Stimulated activated naive CD8-positive, alpha-beta T cell treated with anti-CD3 and anti-CD28 coated beads, Interleukin-15, amount 100 ng/mL, for 72 hours (primary cell): ENCODE results near the gene PDILT.
A peak's percentile ranks its signal among the peaks of the same experiment; 100 is the strongest.
"Not testable (repeated sequence)": the region's sequence is repeated elsewhere in the genome, so short reads cannot be mapped to it uniquely, and the experiment has no call there.

Source experiments
- ATAC-seq: fragments of 150-1000 bp; cut with Tn5 transposase; 2 replicates; pipeline ENCODE4 v1.10.0; 2021; ENCODE audit warnings: mild to moderate bottlenecking, moderate library complexity
- DNase-seq, 2 donors: peaks; one replicate each; pipeline ENCODE4 v3.0.0; 2021 to 2022
- H3K27ac Mint-ChIP-seq, 2 donors: one replicate each; pipeline ENCODE4 v1.8.0; 2022; ENCODE audit warnings: mild to moderate bottlenecking in 2 of 2, mixed read lengths in 2 of 2, moderate library complexity in 2 of 2
- H3K27me3 Mint-ChIP-seq: one replicate; pipeline ENCODE4 v1.8.0; 2022; ENCODE audit warnings: mixed read lengths
- H3K4me1 Mint-ChIP-seq: one replicate; pipeline ENCODE4 v1.8.0; 2022; ENCODE audit warnings: mild to moderate bottlenecking, mixed read lengths
- H3K4me3 Mint-ChIP-seq, 2 donors: one replicate each; pipeline ENCODE4 v1.8.0; 2022; ENCODE audit warnings: mild to moderate bottlenecking in 2 of 2, mixed read lengths in 2 of 2, moderate library complexity in 1 of 2
- H3K9me3 Mint-ChIP-seq, 2 donors: one replicate each; pipeline ENCODE4 v1.8.0; 2022; ENCODE audit warnings: mixed read lengths in 2 of 2

The PDILT gene

GRCh38 chr16:20419093-20419492 lies 14.6 kb upstream of the PDILT start:
- not testable (repeated sequence) for H3K4me1 Mint-ChIP-seq, H3K9me3 Mint-ChIP-seq, H3K27ac Mint-ChIP-seq, ATAC-seq, DNase-seq, H3K4me3 Mint-ChIP-seq
- peaks cover 33% of the 10 kb centered on the region for H3K27me3 Mint-ChIP-seq

GRCh38 chr16:20415541-20415940 lies 11.0 kb upstream of the PDILT start:
- no peaks in the 10 kb centered on the region for H3K4me1 Mint-ChIP-seq
- no peak overlapping the region for H3K4me3 Mint-ChIP-seq
- peaks cover 28% of the 10 kb centered on the region for H3K27me3 Mint-ChIP-seq
- H3K27ac Mint-ChIP-seq, result no peak overlapping the region
- ATAC-seq, result no peak
- no peak for DNase-seq
- H3K9me3 Mint-ChIP-seq, result no peaks in the 10 kb centered on the region

GRCh38 chr16:20411055-20411454 lies 6.5 kb upstream of the PDILT start:
- H3K9me3 Mint-ChIP-seq, result no peaks in the 10 kb centered on the region
- no peak overlapping the region for H3K4me3 Mint-ChIP-seq
- H3K27ac Mint-ChIP-seq, result no peak overlapping the region
- no peak for DNase-seq
- no peaks in the 10 kb centered on the region for H3K4me1 Mint-ChIP-seq
- H3K27me3 Mint-ChIP-seq, result peaks cover 16% of the 10 kb centered on the region
- ATAC-seq, result no peak

- DNase-seq (no peak), ATAC-seq (no peak)
- H3K4me1 Mint-ChIP-seq, result no peaks in the 10 kb centered on the region
- H3K9me3 Mint-ChIP-seq, result no peaks in the 10 kb centered on the region
- no peak overlapping the region for H3K4me3 Mint-ChIP-seq
- peaks cover 12% of the 10 kb centered on the region for H3K27me3 Mint-ChIP-seq
- H3K27ac Mint-ChIP-seq, result no peak overlapping the region
Measured at GRCh38 chr16:20410121-20410723, 5.7 kb upstream of the PDILT start.

- no peak for DNase-seq
- no peak for ATAC-seq
- no peaks in the 10 kb centered on the region for H3K9me3 Mint-ChIP-seq
- no peaks in the 10 kb centered on the region for H3K4me1 Mint-ChIP-seq
- no peak within 1 kb of the TSS for H3K27ac Mint-ChIP-seq
- peaks cover 5% of the 10 kb centered on the region for H3K27me3 Mint-ChIP-seq
- H3K4me3 Mint-ChIP-seq, result no peak within 1 kb of the TSS
Measured at GRCh38 chr16:20409398-20410120, 5.0 kb upstream of the PDILT start, which contains the start of gene ACSM5. Gene ACSM5, plus strand, starts transcription at chr16:20409534. Its CDS starts 1,951 bp downstream, at chr16:20411485.

- peak overlapping the region in 1 of 2 donors; percentile 54 for H3K27ac Mint-ChIP-seq
- H3K9me3 Mint-ChIP-seq, result no peaks in the 10 kb centered on the region
- DNase-seq (no peak), ATAC-seq (no peak)
- no peaks in the 10 kb centered on the region for H3K27me3 Mint-ChIP-seq
- no peaks in the 10 kb centered on the region for H3K4me1 Mint-ChIP-seq
- no peak overlapping the region for H3K4me3 Mint-ChIP-seq
Measured at GRCh38 chr16:20402651-20403050, 1.9 kb downstream of the PDILT start.

GRCh38 chr16:20401475-20402016 lies 3.0 kb downstream of the PDILT start:
- Mint-ChIP-seq H3K9me3 (no peaks in the 10 kb centered on the region), H3K4me3 (no peak overlapping the region), H3K27me3 (no peaks in the 10 kb centered on the region), H3K4me1 (no peaks in the 10 kb centered on the region), H3K27ac (no peak overlapping the region)
- ATAC-seq (no peak), DNase-seq (no peak)

GRCh38 chr16:20401066-20401465 lies 3.5 kb downstream of the PDILT start:
- no peak for DNase-seq
- Mint-ChIP-seq H3K9me3 (no peaks in the 10 kb centered on the region), H3K27ac (no peak overlapping the region), H3K4me3 (no peak overlapping the region), H3K4me1 (no peaks in the 10 kb centered on the region), H3K27me3 (no peaks in the 10 kb centered on the region)
- ATAC-seq, result no peak

GRCh38 chr16:20399185-20399584 lies 5.4 kb downstream of the PDILT start:
- Mint-ChIP-seq H3K9me3 (no peaks in the 10 kb centered on the region), H3K27me3 (no peaks in the 10 kb centered on the region), H3K4me3 (no peak overlapping the region), H3K27ac (no peak overlapping the region), H3K4me1 (no peaks in the 10 kb centered on the region)
- DNase-seq (no peak), ATAC-seq (no peak)

GRCh38 chr16:20398603-20399002 lies 5.9 kb downstream of the PDILT start:
- ATAC-seq, result no peak

GRCh38 chr16:20397468-20398074 lies 7.0 kb downstream of the PDILT start:
- Mint-ChIP-seq H3K27me3 (no peaks in the 10 kb centered on the region), H3K27ac (no peak overlapping the region), H3K4me3 (no peak overlapping the region), H3K4me1 (no peaks in the 10 kb centered on the region), H3K9me3 (no peaks in the 10 kb centered on the region)
- ATAC-seq (no peak), DNase-seq (no peak)

More at GRCh38 chr16:20398603-20399002, 5.9 kb downstream of the PDILT start:
- H3K4me3 Mint-ChIP-seq, result no peak overlapping the region
- H3K9me3 Mint-ChIP-seq, result no peaks in the 10 kb centered on the region
- no peaks in the 10 kb centered on the region for H3K4me1 Mint-ChIP-seq
- DNase-seq, result no peak
- no peak overlapping the region for H3K27ac Mint-ChIP-seq
- no peaks in the 10 kb centered on the region for H3K27me3 Mint-ChIP-seq

- Mint-ChIP-seq H3K4me3 (no peak overlapping the region), H3K9me3 (no peaks in the 10 kb centered on the region), H3K4me1 (no peaks in the 10 kb centered on the region), H3K27ac (no peak overlapping the region), H3K27me3 (no peaks in the 10 kb centered on the region)
- ATAC-seq (no peak), DNase-seq (no peak)
Measured at GRCh38 chr16:20396846-20397467, 7.6 kb downstream of the PDILT start.

- no peaks in the 10 kb centered on the region for H3K4me1 Mint-ChIP-seq
- no peak for DNase-seq
- ATAC-seq, result no peak
- H3K27me3 Mint-ChIP-seq, result no peaks in the 10 kb centered on the region
- H3K27ac Mint-ChIP-seq, result peak overlapping the region in 1 of 2 donors; percentile 38
- H3K4me3 Mint-ChIP-seq, result no peak overlapping the region
- H3K9me3 Mint-ChIP-seq, result no peaks in the 10 kb centered on the region
Measured at GRCh38 chr16:20395946-20396345, 8.6 kb downstream of the PDILT start.

- no peaks in the 10 kb centered on the region for H3K4me1 Mint-ChIP-seq
- DNase-seq (no peak), ATAC-seq (no peak)
- H3K27ac Mint-ChIP-seq, result no peak overlapping the region
- no peaks in the 10 kb centered on the region for H3K9me3 Mint-ChIP-seq
- no peak overlapping the region for H3K4me3 Mint-ChIP-seq
- H3K27me3 Mint-ChIP-seq, result no peaks in the 10 kb centered on the region
Measured at GRCh38 chr16:20393801-20394577, 10.5 kb downstream of the PDILT start.

- Mint-ChIP-seq H3K27ac (no peak overlapping the region), H3K4me1 (no peaks in the 10 kb centered on the region), H3K27me3 (peaks cover 15% of the 10 kb centered on the region), H3K4me3 (no peak overlapping the region), H3K9me3 (no peaks in the 10 kb centered on the region)
- ATAC-seq (no peak), DNase-seq (no peak)
Measured at GRCh38 chr16:20391045-20391444, 13.5 kb downstream of the PDILT start.
